Thyroid gland (tissue), 4 donors: ENCODE measurements around the gene MTUS2.

Source experiments
- CTCF ChIP-seq, 6 experiments: fragments of 200-600 bp in 3 of 6; fragments of 450-650 bp in 3 of 6; sonication (generic) in 3 of 6; IDR thresholded peaks; one replicate each; pipeline ENCODE4 v1.5.1; 2016 to 2019; ENCODE audit warnings: antibody characterized with exemption in 6 of 6, mild to moderate bottlenecking in 2 of 6, inconsistent platforms in 1 of 6, moderate library complexity in 1 of 6
- POLR2A ChIP-seq, 2 donors: fragments of 450-650 bp; IDR thresholded peaks; one replicate each; pipeline ENCODE4 v1.6.1; 2017; ENCODE audit warnings: antibody characterized with exemption in 2 of 2, mild to moderate bottlenecking in 2 of 2, moderate library complexity in 1 of 2

GRCh38 chr13:29503041-29503837, 683.1 kb downstream of the MTUS2 start:
- TF ChIP-seq CTCF (IDR thresholded peaks at IDR 0.05) (no peak), POLR2A (IDR thresholded peaks at IDR 0.05) (no peak)
